SK-N-SH (cell line): ENCODE results near the gene XPA.

Experiments
- CTCF ChIP-seq: fragments of 200-600 bp; sonication (generic); IDR thresholded peaks from 2 replicates; pipeline ENCODE4 v1.6.1; 2017; ENCODE audit warnings: antibody characterized with exemption, mild to moderate bottlenecking, moderate library complexity
- EP300 ChIP-seq, 2 experiments: IDR thresholded peaks; 2 replicates each; pipeline versions ENCODE4 v1.4.0 to v1.6.1; 2012; ENCODE audit warnings: borderline replicate concordance in 1 of 2, low read depth in 1 of 2, low read length in 1 of 2
- EZH2phosphoT487 ChIP-seq: fragments of 200-600 bp; sonication (generic); IDR thresholded peaks from 2 replicates; pipeline ENCODE4 v1.6.1; 2017; ENCODE audit warnings: low read depth, mixed run types, mild to moderate bottlenecking, antibody characterized with exemption, moderate library complexity, borderline replicate concordance
- FOSL2 ChIP-seq: IDR thresholded peaks from 2 replicates; pipeline ENCODE4 v1.4.0; 2012; ENCODE audit warnings: low read depth, mild to moderate bottlenecking, moderate library complexity, borderline replicate concordance
- GATA2 ChIP-seq: sonication (generic); formaldehyde crosslinking; IDR thresholded peaks from 2 replicates; pipeline ENCODE4 v1.5.0; 2020; ENCODE audit warnings: mild to moderate bottlenecking, missing genetic modification reagents
- JUND ChIP-seq: IDR thresholded peaks from 2 replicates; pipeline ENCODE4 v1.4.0; 2012
- MEF2A ChIP-seq: IDR thresholded peaks from 2 replicates; pipeline ENCODE4 v1.4.0; 2012; ENCODE audit warnings: low read depth, borderline replicate concordance
- REST ChIP-seq: IDR thresholded peaks from 2 replicates; pipeline ENCODE4 v1.6.1; 2012; ENCODE audit warnings: mild to moderate bottlenecking, low read depth, low read length, moderate library complexity
- RFX5 ChIP-seq: IDR thresholded peaks from 2 replicates; pipeline ENCODE4 v1.6.1; 2012; ENCODE audit warnings: mild to moderate bottlenecking, improper control_type of control experiment, low read length
- SMC3 ChIP-seq: IDR thresholded peaks from 2 replicates; pipeline ENCODE4 v1.6.1; 2012; ENCODE audit warnings: low read depth, low read length, improper control_type of control experiment
- TAF1 ChIP-seq: IDR thresholded peaks from 2 replicates; pipeline ENCODE4 v1.6.1; 2012; ENCODE audit warnings: low read depth, mild to moderate bottlenecking, low read length, moderate library complexity, borderline replicate concordance
- YY1 ChIP-seq: IDR thresholded peaks from 2 replicates; pipeline ENCODE4 v1.4.0; 2012; ENCODE audit warnings: low read depth, mild to moderate bottlenecking

- TF ChIP-seq JUND = no peak
- no peak for TF ChIP-seq CTCF
- TF ChIP-seq TAF1 = no peak
- no peak for TF ChIP-seq RFX5
- no peak for TF ChIP-seq EZH2phosphoT487
- TF ChIP-seq MEF2A = no peak
- no peak for TF ChIP-seq REST
- no peak for TF ChIP-seq YY1
- TF ChIP-seq SMC3 = no peak
- TF ChIP-seq EP300 (IDR thresholded peaks at IDR 0.05; ENCODE audit: borderline replicate concordance in 1 of 2, low read depth in 1 of 2, low read length in 1 of 2) = no peak
- TF ChIP-seq FOSL2 = no peak
- TF ChIP-seq GATA2 (CRISPR knock-in tag) = no peak
Observed at GRCh38 chr9:97660340-97660739, 36.8 kb downstream of the XPA start.
